Omental fat pad (tissue), 4 donors: ENCODE data around the gene BOC. TPM values are rescaled to one million over a fixed set of nuclear protein-coding genes. Genes with fewer than 3 reads are reported as not detected.

Source experiments
- ATAC-seq: fragments of 150-250 bp; one replicate; pipeline ENCODE4 v1.9.1; 2016; ENCODE audit warnings: mild to moderate bottlenecking, moderate library complexity; ENCODE audit not compliant: low FRiP score
- DNase-seq: peaks from one replicate; pipeline ENCODE4 v3.0.0-alpha.2; 2019; ENCODE audit warnings: low spot score
- total RNA-seq, 4 donors: library from RNA; depleted of rRNA; stranded (reverse); fragments of >200 nt; gene quantifications; one replicate each; pipeline ENCODE4 v1.1.0, GENCODE V29; 2016
- TF ChIP-seq, protein P1 (sequence below), 3 donors: fragments of 450-650 bp; IDR thresholded peaks; one replicate each; pipeline ENCODE4 v1.5.1; 2016 to 2017; ENCODE audit warnings: antibody characterized with exemption in 3 of 3, mild to moderate bottlenecking in 3 of 3, moderate library complexity in 2 of 3

BOC gene
- total RNA-seq, 4 donors from 2014 or later, result 28.1 to 103 (median 54.0) TPM

DNA sequence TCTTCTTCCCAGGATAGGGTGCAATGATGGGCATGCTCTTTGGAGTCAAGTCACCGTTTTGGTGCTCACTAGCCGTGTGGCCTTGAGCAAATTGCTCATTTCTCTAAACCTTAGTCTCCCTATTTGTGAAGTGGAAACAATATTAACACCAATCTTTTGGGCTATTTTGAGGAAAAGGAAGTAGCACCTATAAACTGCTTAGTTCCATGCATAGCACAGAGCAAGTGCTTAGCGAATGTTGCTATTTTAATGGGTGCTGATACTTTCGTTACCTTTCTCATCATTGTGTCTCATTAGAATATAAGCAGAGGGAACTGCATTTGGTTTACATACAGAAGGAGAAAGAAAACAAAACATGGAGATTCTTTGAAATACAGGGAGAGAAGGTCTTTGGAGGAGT, 66.1 kb downstream of the BOC start:
- DNase-seq (no peak), ATAC-seq (no peak)
- TF ChIP-seq, protein P1, sequence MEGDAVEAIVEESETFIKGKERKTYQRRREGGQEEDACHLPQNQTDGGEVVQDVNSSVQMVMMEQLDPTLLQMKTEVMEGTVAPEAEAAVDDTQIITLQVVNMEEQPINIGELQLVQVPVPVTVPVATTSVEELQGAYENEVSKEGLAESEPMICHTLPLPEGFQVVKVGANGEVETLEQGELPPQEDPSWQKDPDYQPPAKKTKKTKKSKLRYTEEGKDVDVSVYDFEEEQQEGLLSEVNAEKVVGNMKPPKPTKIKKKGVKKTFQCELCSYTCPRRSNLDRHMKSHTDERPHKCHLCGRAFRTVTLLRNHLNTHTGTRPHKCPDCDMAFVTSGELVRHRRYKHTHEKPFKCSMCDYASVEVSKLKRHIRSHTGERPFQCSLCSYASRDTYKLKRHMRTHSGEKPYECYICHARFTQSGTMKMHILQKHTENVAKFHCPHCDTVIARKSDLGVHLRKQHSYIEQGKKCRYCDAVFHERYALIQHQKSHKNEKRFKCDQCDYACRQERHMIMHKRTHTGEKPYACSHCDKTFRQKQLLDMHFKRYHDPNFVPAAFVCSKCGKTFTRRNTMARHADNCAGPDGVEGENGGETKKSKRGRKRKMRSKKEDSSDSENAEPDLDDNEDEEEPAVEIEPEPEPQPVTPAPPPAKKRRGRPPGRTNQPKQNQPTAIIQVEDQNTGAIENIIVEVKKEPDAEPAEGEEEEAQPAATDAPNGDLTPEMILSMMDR (IDR thresholded peaks at IDR 0.05), result no peak

DNA sequence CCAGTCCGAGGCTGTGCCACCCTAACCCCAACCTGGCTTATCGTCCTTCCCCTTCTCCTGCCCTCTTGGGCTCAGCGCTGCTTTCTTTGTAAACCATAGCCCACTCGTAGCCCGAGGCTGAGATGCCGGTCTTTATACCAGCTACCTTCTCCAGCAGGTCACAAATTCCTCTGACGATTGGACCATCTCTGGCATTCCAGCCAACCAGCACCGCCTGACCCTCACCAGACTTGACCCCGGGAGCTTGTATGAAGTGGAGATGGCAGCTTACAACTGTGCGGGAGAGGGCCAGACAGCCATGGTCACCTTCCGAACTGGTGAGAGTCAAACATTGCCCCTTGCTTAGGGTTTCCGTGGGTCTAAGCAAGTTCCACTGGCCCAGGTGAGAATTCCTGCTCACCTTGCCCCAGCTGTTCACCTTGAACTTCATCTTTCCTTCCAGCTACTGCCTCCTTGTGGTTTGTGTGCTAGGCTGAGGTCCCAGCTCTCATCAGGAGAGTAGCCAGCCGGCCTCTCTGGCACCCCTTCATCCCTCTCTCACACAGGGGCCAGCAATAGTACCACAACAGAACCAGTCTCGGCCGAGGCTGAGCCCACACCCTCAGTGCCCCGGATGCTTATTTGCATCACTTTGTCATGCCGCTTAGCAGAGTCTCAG, 66.7 kb downstream of the BOC start:
- no peak for ATAC-seq

GRCh38 chr3:113278599-113278955, 67.2 kb downstream of the BOC start:
- TF ChIP-seq, protein P1 (IDR thresholded peaks at IDR 0.05), result no peak
- ATAC-seq, result no peak
- no peak for DNase-seq

More for the DNA sequence above, 66.7 kb downstream of the BOC start:
- DNase-seq, result no peak
- TF ChIP-seq, protein P1 (IDR thresholded peaks at IDR 0.05), result no peak

DNA sequence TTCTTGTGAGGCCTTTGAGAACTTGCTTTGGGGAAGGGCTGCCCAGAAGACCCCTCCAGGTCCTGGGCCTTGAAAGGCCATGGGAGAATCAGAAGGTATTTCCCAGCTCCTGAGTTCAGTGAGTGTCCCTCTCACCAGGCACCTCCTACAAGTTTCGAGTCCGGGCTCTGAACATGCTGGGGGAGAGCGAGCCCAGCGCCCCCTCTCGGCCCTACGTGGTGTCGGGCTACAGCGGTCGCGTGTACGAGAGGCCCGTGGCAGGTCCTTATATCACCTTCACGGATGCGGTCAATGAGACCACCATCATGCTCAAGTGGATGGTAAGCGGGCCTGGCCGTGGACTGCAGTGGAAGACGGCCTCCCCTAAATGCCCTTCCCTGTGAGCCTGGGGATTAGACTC, 68.3 kb downstream of the BOC start:
- ATAC-seq (no peak), DNase-seq (no peak)
- TF ChIP-seq, protein P1 (IDR thresholded peaks at IDR 0.05), result no peak

DNA sequence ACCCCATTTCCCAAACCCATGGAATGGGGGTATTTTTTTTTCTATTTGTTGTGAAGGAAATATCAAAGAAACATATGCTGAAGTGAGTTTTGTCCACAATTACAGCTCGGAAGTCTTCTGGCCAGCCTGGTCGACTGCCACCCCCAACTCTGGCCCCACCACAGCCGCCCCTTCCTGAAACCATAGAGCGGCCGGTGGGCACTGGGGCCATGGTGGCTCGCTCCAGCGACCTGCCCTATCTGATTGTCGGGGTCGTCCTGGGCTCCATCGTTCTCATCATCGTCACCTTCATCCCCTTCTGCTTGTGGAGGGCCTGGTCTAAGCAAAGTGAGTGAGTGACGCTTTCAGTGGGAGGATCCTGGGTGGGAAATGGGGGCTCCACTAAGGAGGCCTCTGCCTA, 71.9 kb downstream of the BOC start:
- ATAC-seq (no peak), DNase-seq (no peak)
- TF ChIP-seq, protein P1 (IDR thresholded peaks at IDR 0.05), result no peak

DNA sequence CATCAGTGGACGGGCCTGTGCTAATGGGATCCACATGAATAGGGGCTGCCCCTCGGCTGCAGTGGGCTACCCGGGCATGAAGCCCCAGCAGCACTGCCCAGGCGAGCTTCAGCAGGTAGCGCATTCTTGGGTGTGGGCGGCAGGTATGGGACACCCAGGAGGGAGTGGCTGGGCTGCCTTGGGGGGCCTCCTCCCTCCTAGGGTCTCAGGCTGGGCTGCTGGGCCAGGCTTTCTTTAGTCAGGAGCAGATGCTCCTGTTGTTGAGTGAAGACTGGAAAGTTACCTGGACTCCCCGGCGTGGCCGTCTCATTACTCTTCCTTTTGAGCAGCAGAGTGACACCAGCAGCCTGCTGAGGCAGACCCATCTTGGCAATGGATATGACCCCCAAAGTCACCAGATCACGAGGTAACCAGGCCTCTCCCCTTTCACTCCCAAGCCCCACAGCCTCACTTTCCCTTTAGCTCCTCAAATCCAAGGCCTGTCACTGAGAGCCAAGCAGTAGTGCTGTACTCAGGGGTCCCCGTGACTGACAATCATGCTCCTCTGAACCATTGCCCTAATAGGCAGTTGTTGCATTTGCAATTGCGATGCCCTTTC, 73.2 kb downstream of the BOC start:
- no peak for DNase-seq
- TF ChIP-seq, protein P1 (IDR thresholded peaks at IDR 0.05), result no peak
- no peak for ATAC-seq

- DNase-seq (no peak), ATAC-seq (no peak)
- TF ChIP-seq, protein P1 (IDR thresholded peaks at IDR 0.05), result no peak
Measured at GRCh38 chr3:113285226-113285625, 73.9 kb downstream of the BOC start.
